C4-2B (cell line): ENCODE measurements around the gene SLC17A6.
A peak's percentile ranks its signal among the peaks of the same experiment; 100 is the strongest.

Experiments
- CTCF ChIP-seq: fragments of 450-650 bp; conservative IDR thresholded peaks from 2 replicates; pipeline ENCODE4 v1.5.1; 2017; ENCODE audit warnings: mild to moderate bottlenecking
- ZFX ChIP-seq: fragments of 450-650 bp; IDR thresholded peaks from 2 replicates; pipeline ENCODE4 v1.6.1; 2017

DNA sequence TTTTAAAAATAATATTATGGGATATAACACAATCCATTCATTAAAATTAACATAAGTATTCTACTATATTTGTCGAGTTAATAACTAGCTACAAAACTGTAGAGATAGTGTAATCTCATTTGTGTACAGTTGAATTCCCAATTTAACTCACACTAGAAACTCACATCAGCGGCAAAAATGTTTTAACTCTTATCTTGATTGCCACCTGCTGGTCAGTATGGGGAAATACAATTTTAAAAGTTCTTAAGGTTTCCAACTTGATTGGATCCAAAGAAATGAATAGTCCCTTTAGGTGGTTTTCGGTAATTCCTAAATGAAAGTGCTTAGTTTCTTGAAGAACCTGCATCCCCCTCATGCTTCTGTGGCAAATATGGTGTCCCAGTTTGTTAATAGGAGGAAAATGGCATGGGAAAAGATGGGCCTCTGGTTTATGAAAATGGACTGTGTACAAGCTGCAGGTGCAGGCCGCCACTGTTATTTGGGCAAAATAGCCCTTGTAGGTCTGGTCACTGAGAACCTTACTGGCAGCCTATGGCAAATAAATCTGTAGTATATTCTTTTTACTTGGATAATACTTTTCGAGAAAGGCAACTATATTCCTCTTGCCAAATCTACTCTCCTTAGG, 33.7 kb upstream of the SLC17A6 start:
- peak; percentile 76 for TF ChIP-seq CTCF
- no peak for TF ChIP-seq ZFX
